GM19467 (cell line): Measurements from ENCODE around the gene TFAP2D.

Experiments
- ATAC-seq: cut with Tn5 transposase; IDR thresholded peaks from one replicate; pipeline ENCODE4 v1.9.1; 2021; ENCODE audit warnings: mild to moderate bottlenecking, moderate library complexity; ENCODE audit not compliant: unreplicated experiment

The TFAP2D gene

GRCh38 chr6:50818020-50818419 is 104.7 kb downstream of the TFAP2D start:
- ATAC-seq: no peak

- no peak for ATAC-seq
These were observed 105.3 kb downstream of the TFAP2D start, which contains the start of gene TFAP2B for GRCh38 chr6:50818673-50819072. TFAP2B (plus strand) TSS chr6:50818871; CDS start chr6:50818892, 21 bp downstream.

- no peak for ATAC-seq
These were observed 106.2 kb downstream of the TFAP2D start for GRCh38 chr6:50819466-50819903.

- no peak for ATAC-seq
These were observed 106.9 kb downstream of the TFAP2D start for GRCh38 chr6:50819904-50820868.

- no peak for ATAC-seq
These were observed 107.5 kb downstream of the TFAP2D start for GRCh38 chr6:50820869-50821264.

GRCh38 chr6:50821441-50822077 is 108.2 kb downstream of the TFAP2D start:
- no peak for ATAC-seq

GRCh38 chr6:50822078-50822476 is 108.8 kb downstream of the TFAP2D start:
- ATAC-seq: no peak
